ENCODE results near the gene TUT7.

DNA sequence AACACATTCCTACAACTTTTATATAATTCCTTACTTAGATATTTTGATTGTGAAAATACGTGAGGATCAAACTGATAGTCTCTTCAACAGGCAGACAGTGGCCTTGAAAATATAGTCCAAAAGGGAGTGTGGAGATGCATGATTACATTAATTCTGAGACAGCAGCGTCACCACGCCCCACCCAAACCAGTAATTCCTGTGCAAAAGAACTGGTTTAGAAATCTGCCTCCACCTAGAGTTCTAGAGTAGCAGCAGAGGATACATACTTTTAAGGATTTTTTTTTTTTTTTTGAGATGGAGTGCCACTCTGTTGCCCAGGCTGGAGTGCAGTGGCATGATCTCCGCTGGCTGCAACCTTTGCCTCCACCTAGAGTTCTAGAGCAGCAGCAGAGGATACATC, 1.6 kb upstream of the TUT7 start:
- no peak for TF ChIP-seq EP300 (conservative IDR thresholded peaks at IDR 0.05; ENCODE audit: poor library complexity, severe bottlenecking)
- no peak for TF ChIP-seq CTCF (IDR thresholded peaks at IDR 0.05; ENCODE audit: poor library complexity, severe bottlenecking)
- no peak for TF ChIP-seq RAD21 (conservative IDR thresholded peaks at IDR 0.05)
- no peak for TF ChIP-seq EZH2 (IDR thresholded peaks at IDR 0.05; ENCODE audit: borderline replicate concordance, insufficient read depth, low read length, poor library complexity, severe bottlenecking)
